ENCODE data around the gene RPS18.

The RPS18 gene

DNA sequence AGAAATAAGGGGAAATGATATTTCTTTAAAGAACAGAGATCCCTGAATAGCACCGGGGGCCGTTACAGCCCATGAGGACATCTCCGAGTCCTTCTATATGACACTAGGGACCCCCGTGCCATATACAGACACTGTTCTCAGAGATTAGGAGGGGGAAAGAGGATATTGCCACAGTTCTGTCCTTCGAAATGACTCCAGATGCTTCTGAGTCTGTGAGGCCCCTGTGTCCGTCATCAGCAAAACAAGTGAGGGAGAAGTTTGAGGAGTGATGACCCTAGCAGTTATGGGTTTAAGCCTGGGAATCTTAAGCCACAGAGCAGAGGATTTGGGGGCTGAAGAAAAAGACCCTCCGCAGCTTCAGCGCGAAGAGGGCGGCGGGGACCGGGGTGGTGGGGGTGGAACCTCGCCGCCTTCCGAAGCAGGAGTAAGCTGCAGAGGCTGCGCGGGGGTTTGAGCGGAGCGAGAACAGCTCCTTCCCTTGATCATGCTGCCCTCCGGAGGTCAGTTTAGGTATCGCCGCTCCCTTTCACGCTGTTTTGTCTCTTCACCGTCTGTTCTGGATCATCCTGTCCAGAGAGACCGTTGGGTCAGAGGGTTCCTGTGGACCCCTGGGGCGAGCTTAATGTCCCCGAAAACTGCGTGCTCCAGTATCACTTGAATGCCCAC, 23.8 kb upstream of the RPS18 start:
- DNase-seq (ENCODE audit: low read depth in 1 of 2, low spot score in 1 of 2): peak; percentile 55 to 88
- H3K27me3 ChIP-seq (ENCODE audit: insufficient read depth, poor library complexity, severe bottlenecking): peaks cover 3% of the 10 kb centered on the region
- H3K27ac ChIP-seq (replicated peaks): peak overlapping the region; percentile 55
- peak overlapping the region; percentile 48 for H3K4me3 ChIP-seq (replicated peaks; ENCODE audit: insufficient read depth, low read length)
- TF ChIP-seq POLR2AphosphoS5 (IDR thresholded peaks at IDR 0.05; ENCODE audit: low read depth): no peak
- TF ChIP-seq, protein P1, sequence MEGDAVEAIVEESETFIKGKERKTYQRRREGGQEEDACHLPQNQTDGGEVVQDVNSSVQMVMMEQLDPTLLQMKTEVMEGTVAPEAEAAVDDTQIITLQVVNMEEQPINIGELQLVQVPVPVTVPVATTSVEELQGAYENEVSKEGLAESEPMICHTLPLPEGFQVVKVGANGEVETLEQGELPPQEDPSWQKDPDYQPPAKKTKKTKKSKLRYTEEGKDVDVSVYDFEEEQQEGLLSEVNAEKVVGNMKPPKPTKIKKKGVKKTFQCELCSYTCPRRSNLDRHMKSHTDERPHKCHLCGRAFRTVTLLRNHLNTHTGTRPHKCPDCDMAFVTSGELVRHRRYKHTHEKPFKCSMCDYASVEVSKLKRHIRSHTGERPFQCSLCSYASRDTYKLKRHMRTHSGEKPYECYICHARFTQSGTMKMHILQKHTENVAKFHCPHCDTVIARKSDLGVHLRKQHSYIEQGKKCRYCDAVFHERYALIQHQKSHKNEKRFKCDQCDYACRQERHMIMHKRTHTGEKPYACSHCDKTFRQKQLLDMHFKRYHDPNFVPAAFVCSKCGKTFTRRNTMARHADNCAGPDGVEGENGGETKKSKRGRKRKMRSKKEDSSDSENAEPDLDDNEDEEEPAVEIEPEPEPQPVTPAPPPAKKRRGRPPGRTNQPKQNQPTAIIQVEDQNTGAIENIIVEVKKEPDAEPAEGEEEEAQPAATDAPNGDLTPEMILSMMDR (IDR thresholded peaks at IDR 0.05; ENCODE audit: insufficient read depth, low read length): peak; percentile 94
- TF ChIP-seq SPI1 (IDR thresholded peaks at IDR 0.05; ENCODE audit: borderline replicate concordance, low read depth): no peak
- no peak for TF ChIP-seq GABPA (IDR thresholded peaks at IDR 0.05; ENCODE audit: low read depth)
- TF ChIP-seq, protein P2, sequence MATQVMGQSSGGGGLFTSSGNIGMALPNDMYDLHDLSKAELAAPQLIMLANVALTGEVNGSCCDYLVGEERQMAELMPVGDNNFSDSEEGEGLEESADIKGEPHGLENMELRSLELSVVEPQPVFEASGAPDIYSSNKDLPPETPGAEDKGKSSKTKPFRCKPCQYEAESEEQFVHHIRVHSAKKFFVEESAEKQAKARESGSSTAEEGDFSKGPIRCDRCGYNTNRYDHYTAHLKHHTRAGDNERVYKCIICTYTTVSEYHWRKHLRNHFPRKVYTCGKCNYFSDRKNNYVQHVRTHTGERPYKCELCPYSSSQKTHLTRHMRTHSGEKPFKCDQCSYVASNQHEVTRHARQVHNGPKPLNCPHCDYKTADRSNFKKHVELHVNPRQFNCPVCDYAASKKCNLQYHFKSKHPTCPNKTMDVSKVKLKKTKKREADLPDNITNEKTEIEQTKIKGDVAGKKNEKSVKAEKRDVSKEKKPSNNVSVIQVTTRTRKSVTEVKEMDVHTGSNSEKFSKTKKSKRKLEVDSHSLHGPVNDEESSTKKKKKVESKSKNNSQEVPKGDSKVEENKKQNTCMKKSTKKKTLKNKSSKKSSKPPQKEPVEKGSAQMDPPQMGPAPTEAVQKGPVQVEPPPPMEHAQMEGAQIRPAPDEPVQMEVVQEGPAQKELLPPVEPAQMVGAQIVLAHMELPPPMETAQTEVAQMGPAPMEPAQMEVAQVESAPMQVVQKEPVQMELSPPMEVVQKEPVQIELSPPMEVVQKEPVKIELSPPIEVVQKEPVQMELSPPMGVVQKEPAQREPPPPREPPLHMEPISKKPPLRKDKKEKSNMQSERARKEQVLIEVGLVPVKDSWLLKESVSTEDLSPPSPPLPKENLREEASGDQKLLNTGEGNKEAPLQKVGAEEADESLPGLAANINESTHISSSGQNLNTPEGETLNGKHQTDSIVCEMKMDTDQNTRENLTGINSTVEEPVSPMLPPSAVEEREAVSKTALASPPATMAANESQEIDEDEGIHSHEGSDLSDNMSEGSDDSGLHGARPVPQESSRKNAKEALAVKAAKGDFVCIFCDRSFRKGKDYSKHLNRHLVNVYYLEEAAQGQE (IDR thresholded peaks at IDR 0.05; ENCODE audit: insufficient replicate concordance, low read depth): no peak

DNA sequence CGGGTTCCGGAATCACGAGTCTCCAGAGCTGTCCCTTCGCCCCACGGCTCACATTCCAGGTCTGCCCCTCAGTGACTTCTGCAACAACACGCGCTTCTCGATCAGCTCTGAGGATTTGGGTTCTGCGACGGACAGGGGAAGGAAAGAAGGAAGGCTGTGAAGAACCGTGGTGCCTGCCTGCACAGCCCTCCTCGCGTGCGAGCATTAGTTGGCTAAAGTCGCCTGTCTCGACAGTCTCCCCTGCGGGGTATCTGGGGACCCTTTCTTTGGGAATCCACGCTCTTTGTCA, 23.3 kb upstream of the RPS18 start:
- peak overlapping the region; percentile 48 for H3K4me3 ChIP-seq (replicated peaks; ENCODE audit: insufficient read depth, low read length)
- H3K27me3 ChIP-seq (ENCODE audit: insufficient read depth, poor library complexity, severe bottlenecking): peaks cover 2% of the 10 kb centered on the region
- DNase-seq (ENCODE audit: low read depth in 1 of 2, low spot score in 1 of 2): peak in 1 of 2 experiments; percentile 20
- no peak for TF ChIP-seq POLR2AphosphoS5 (IDR thresholded peaks at IDR 0.05; ENCODE audit: low read depth)
- TF ChIP-seq, protein P1 (IDR thresholded peaks at IDR 0.05; ENCODE audit: insufficient read depth, low read length): no peak
- no peak for TF ChIP-seq SPI1 (IDR thresholded peaks at IDR 0.05; ENCODE audit: borderline replicate concordance, low read depth)
- no peak for TF ChIP-seq GABPA (IDR thresholded peaks at IDR 0.05; ENCODE audit: low read depth)
- TF ChIP-seq, protein P2 (IDR thresholded peaks at IDR 0.05; ENCODE audit: insufficient replicate concordance, low read depth): no peak
- H3K27ac ChIP-seq (replicated peaks): peak overlapping the region; percentile 55

DNA sequence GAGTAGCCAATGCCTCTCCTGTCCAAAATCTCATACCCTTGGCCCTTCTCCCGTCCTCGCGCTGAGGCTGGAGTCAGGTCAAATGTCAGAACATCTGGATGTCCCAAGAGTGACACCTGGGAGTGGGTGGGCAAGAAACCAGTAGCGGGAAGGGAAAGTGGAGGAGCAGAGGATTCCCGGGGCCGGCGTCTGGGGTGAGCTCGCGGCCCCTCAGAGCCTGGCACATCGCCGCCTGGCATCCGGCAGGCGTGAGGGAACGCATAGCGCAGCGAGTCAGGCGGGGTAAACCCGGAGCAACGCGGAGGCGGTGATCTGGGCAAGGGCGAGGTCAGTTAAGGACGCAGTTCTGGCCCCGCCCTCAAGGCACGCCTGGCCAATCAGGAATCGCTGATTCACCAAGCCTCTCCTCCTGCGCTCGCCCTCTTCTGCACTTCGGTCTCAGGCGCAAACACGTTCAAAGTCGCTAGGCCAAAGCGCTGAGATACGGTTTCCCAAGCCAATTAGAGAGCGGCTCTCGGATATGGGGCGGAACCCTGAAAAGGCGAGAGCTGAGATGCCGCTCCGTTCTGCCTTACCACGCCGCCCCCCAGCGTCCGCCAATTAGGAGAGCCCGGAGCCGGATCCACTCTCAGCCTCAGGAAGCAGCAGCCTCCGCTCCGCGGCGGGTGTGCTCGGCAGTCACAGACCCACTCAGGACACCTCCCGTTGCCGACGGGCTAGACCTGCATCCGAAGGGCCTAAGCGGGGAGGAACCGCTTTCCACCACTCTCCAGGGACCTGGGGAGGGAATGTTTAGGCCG, 22.7 kb upstream of the RPS18 start:
- peak overlapping the region; percentile 75 for H3K27ac ChIP-seq (replicated peaks)

More for the DNA sequence above, 22.7 kb upstream of the RPS18 start:
- H3K27me3 ChIP-seq (ENCODE audit: insufficient read depth, poor library complexity, severe bottlenecking): peaks cover 2% of the 10 kb centered on the region
- DNase-seq (ENCODE audit: low read depth in 1 of 2, low spot score in 1 of 2): peak; percentile 96 to 99
- H3K4me3 ChIP-seq (replicated peaks; ENCODE audit: insufficient read depth, low read length): peak overlapping the region; percentile 54
- no peak for TF ChIP-seq SPI1 (IDR thresholded peaks at IDR 0.05; ENCODE audit: borderline replicate concordance, low read depth)
- TF ChIP-seq POLR2AphosphoS5 (IDR thresholded peaks at IDR 0.05; ENCODE audit: low read depth): peak; percentile 89
